Activated CD8-positive, alpha-beta T cell treated with anti-CD3 and anti-CD28 coated beads for 36 hours (primary cell): ENCODE results near the gene ACAA2. TPM values are rescaled to one million over a fixed set of nuclear protein-coding genes. Genes with fewer than 3 reads are reported as not detected.

Experiments
- ATAC-seq: fragments of 200-7000 bp; cut with Tn5 transposase; one replicate; pipeline ENCODE4 v1.10.0; 2021; ENCODE audit warnings: mild to moderate bottlenecking, moderate library complexity
- CTCF ChIA-PET: fragments of 350-600 bp; sonication (Branson Sonifier 250); formaldehyde crosslinking; loops from one replicate; lab custom pipeline; 2021; ENCODE audit warnings: antibody characterized with exemption; lab: Charles Lee
- POLR2A ChIA-PET: fragments of 350-600 bp; sonication (Branson Sonifier 250); formaldehyde crosslinking; loops from one replicate; lab custom pipeline; 2021; ENCODE audit warnings: antibody characterized with exemption; lab: Charles Lee
- DNase-seq: peaks from one replicate; pipeline ENCODE4 v3.0.0-alpha.2; 2020
- H3K27ac Mint-ChIP-seq: one replicate; pipeline ENCODE4 v1.8.0; 2021; ENCODE audit warnings: mild to moderate bottlenecking, mixed read lengths
- H3K27me3 Mint-ChIP-seq: one replicate; pipeline ENCODE4 v1.8.0; 2021; ENCODE audit warnings: mixed read lengths
- H3K36me3 Mint-ChIP-seq: one replicate; pipeline ENCODE4 v1.8.0; 2021; ENCODE audit warnings: low read depth, mixed read lengths
- H3K4me1 Mint-ChIP-seq: one replicate; pipeline ENCODE4 v1.8.0; 2021; ENCODE audit warnings: low read depth, mixed read lengths
- H3K4me3 Mint-ChIP-seq: one replicate; pipeline ENCODE4 v1.8.0; 2021; ENCODE audit warnings: mild to moderate bottlenecking, moderate library complexity, mixed read lengths
- H3K9me3 Mint-ChIP-seq: one replicate; pipeline ENCODE4 v1.8.0; 2021; ENCODE audit warnings: mixed read lengths
- CTCF ChIP-seq: fragments of 200-600 bp; IDR thresholded peaks from one replicate; pipeline ENCODE4 v1.8.0; 2022; ENCODE audit warnings: antibody characterized with exemption, mild to moderate bottlenecking
- intact Hi-C: fragments of 100-400 bp; cut with micrococcal nuclease; formaldehyde crosslinking; loops from one replicate; pipeline ENCODE4 v1.10.0; 2022
- total RNA-seq, 2 experiments: library from RNA; stranded (reverse); gene quantifications; one replicate each; pipeline ENCODE4 v1.2.3, GENCODE V29; 2021

ACAA2 gene
- total RNA-seq, 2 experiments from 2014 or later: 83.3 to 84.6 TPM

DNA sequence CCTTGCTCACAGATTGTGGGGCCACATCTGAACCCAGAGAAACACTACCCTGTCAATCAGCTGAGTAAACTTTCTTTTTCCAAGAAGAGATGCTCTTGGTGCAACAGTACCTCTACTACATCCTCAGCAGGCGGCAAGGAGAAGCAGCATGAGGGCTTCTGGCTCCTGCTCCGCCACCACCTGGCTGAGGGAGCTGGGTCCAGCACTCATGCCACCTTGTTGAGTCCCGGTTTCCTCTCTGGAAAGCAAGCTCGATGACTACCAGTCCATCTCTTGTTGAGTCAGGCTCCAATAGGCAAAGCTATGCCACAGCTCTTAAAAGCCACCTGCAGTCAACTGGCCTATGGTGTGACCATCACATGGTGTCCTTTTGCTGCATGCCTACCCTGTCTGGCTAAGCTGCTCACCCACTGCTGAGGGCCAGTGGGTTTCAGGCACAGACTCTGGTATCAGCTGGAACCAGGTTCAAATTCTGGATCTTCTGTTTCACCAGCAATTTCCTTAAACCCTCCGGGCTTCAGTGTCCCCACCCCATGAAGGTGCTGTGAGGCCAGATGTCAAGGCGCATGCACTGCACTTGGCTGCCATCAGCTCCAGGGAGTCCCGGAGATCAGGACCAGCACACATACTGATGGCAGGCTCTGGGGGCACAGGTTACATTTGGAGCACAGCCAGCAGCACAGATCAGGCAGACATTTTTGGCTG, 42.5 kb upstream of the ACAA2 start:
- ATAC-seq: no peak
- Mint-ChIP-seq H3K9me3 (no peaks in the 10 kb centered on the region), H3K36me3 (no peaks in the 10 kb centered on the region), H3K4me3 (no peak overlapping the region), H3K4me1 (no peaks in the 10 kb centered on the region), H3K27me3 (no peaks in the 10 kb centered on the region), H3K27ac (no peak overlapping the region)
- intact Hi-C loops: loop anchor here (10.0 kb wide), 1 partner anchor 71 kb away; no protein-coding TSS in a partner anchor
- DNase-seq: no peak
- ChIA-PET CTCF (interaction anchor here (0.8 to 8.9 kb wide), 5 partner anchors 69 to 343 kb away, joined by 3 to 131 read pairs (median 3); no protein-coding TSS in a partner anchor), POLR2A (no interaction called here)
- no peak for TF ChIP-seq CTCF

DNA sequence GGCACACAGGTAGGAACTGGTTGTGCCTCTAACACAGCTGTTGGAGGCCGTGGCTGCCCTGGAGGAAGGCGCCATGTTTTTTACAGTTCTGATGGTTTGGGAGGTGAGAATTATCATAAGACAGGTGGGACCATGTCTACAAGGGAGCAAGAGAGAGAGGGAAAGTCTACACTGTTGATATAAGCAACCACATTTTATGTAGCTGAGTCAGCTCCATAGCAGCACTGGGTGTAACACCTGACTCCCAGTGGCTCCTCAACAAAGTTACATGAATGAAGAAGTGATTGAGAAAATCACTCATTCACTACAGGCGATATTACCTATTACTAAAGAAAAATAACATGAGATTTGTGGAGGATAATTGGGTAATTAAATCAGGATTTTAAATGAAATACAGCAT, 41.3 kb upstream of the ACAA2 start:
- H3K27ac Mint-ChIP-seq: no peak overlapping the region
- no peaks in the 10 kb centered on the region for H3K36me3 Mint-ChIP-seq
- no peaks in the 10 kb centered on the region for H3K4me1 Mint-ChIP-seq
- no peaks in the 10 kb centered on the region for H3K9me3 Mint-ChIP-seq
- DNase-seq (no peak), ATAC-seq (no peak)
- ChIA-PET CTCF (interaction anchor here (8.9 kb wide), 1 partner anchor 342 kb away, joined by 131 read pairs; no protein-coding TSS in a partner anchor), POLR2A (interaction anchor here (0.7 kb wide), 1 partner anchor 211 kb away, joined by 3 read pairs; no protein-coding TSS in a partner anchor)
- no peak for TF ChIP-seq CTCF
- peaks cover 1% of the 10 kb centered on the region for H3K27me3 Mint-ChIP-seq
- intact Hi-C loops: loop anchor here (10.0 kb wide), 1 partner anchor 70 kb away; no protein-coding TSS in a partner anchor
- no peak overlapping the region for H3K4me3 Mint-ChIP-seq

DNA sequence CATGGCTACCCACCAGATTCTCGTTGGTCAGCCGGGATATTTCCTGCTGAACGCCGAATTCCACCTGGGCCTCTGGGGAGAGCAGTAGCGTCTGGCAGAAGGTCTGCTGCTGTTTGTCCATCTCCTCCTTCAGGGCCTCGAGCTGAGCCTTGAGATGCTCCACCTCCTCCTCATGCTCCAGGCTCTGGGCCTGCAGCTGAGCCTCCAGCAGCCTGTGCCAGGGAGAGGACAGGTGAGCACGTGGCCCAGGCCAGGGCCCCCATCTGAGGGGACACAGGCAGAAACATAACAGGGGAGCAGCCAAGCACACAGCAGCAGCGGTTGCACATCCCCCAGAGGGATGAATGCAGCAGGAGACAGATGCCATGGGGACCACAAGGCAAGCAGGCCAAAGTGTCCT, 40.1 kb upstream of the ACAA2 start:
- CTCF ChIA-PET: interaction anchor here (1.0 kb wide), 1 partner anchor 343 kb away, joined by 3 read pairs; no protein-coding TSS in a partner anchor

GRCh38 chr18:49853011-49853410, 39.7 kb upstream of the ACAA2 start:
- TF ChIP-seq CTCF: no peak
- intact Hi-C loops: loop anchor here (10.0 kb wide), 1 partner anchor 68 kb away; no protein-coding TSS in a partner anchor

More for the DNA sequence above, 40.1 kb upstream of the ACAA2 start:
- H3K9me3 Mint-ChIP-seq: no peaks in the 10 kb centered on the region
- peaks cover 6% of the 10 kb centered on the region for H3K27me3 Mint-ChIP-seq
- H3K27ac Mint-ChIP-seq: no peak overlapping the region
- DNase-seq (no peak), ATAC-seq (no peak)
- intact Hi-C loops: loop anchor here (10.0 kb wide), 1 partner anchor 69 kb away; no protein-coding TSS in a partner anchor
- POLR2A ChIA-PET: interaction anchor here (1.5 kb wide), 1 partner anchor 366 kb away, joined by 4 read pairs; the partner anchor contains the start of gene C18orf32
- no peaks in the 10 kb centered on the region for H3K36me3 Mint-ChIP-seq
- no peak overlapping the region for H3K4me3 Mint-ChIP-seq
- no peak for TF ChIP-seq CTCF
- H3K4me1 Mint-ChIP-seq: no peaks in the 10 kb centered on the region

More at GRCh38 chr18:49853011-49853410, 39.7 kb upstream of the ACAA2 start:
- no peak overlapping the region for H3K27ac Mint-ChIP-seq
- no peaks in the 10 kb centered on the region for H3K36me3 Mint-ChIP-seq
- ATAC-seq (no peak), DNase-seq (no peak)
- no peak overlapping the region for H3K4me3 Mint-ChIP-seq
- peaks cover 8% of the 10 kb centered on the region for H3K27me3 Mint-ChIP-seq
- CTCF ChIA-PET: interaction anchor here (1.0 kb wide), 1 partner anchor 342 kb away, joined by 3 read pairs; no protein-coding TSS in a partner anchor
- H3K4me1 Mint-ChIP-seq: no peaks in the 10 kb centered on the region
- no peaks in the 10 kb centered on the region for H3K9me3 Mint-ChIP-seq
- POLR2A ChIA-PET: interaction anchor here (1.5 kb wide), 1 partner anchor 366 kb away, joined by 4 read pairs; the partner anchor contains the start of gene C18orf32
